ENCODE data around the gene ADAM19. TPM values are rescaled to one million over a fixed set of nuclear protein-coding genes. Genes with fewer than 3 reads are reported as not detected.

The ADAM19 gene
- total RNA-seq, 1 experiment from 2014 or later: 3.5 TPM

DNA sequence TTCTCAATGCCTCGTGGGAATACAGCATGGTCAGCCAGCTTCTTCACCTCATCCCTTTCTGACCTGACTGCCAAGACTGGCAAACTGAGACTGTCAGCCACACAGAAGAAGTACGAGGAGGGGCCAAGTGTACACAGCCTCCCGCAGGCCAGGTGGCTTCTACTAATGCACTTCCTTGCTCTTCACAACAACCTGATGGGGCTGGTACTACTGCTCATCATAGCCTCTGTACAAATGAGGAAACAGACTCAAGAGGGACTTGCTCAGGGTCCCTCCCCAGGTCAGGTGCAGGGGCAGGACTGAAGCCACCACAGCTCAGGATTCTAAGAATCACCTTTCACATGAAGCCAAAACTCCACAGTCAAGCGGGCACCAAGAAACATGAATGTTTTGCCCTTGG lies 94.3 kb downstream of the ADAM19 start:
- DNase-seq (ENCODE audit: low read depth, low spot score): no peak
- ChIA-PET CTCF (no interaction called here), POLR2A (no interaction called here)
- no peak overlapping the region for H3K27ac ChIP-seq (ENCODE audit: low read length)
- no peaks in the 10 kb centered on the region for H3K27me3 ChIP-seq (ENCODE audit: control insufficient read depth, insufficient read depth, low read length)
- in situ Hi-C loops (cut with HindIII; ENCODE audit: low pct_unique_long_range_greater_than_20kb, low sequenced_read_pairs): no loop called here
- no peak for ATAC-seq
- intact Hi-C loops (cut with micrococcal nuclease; ENCODE audit: unreplicated experiment): no loop called here
- H3K4me1 ChIP-seq (ENCODE audit: control insufficient read depth, insufficient read depth, low read length): no peaks in the 10 kb centered on the region
- no peak overlapping the region for H3K4me3 ChIP-seq (ENCODE audit: low read depth in 2 of 2, low read length in 2 of 2)
- no peaks in the 10 kb centered on the region for H3K36me3 ChIP-seq (ENCODE audit: control insufficient read depth, insufficient read depth, low read length)
- TF ChIP-seq, protein P1, sequence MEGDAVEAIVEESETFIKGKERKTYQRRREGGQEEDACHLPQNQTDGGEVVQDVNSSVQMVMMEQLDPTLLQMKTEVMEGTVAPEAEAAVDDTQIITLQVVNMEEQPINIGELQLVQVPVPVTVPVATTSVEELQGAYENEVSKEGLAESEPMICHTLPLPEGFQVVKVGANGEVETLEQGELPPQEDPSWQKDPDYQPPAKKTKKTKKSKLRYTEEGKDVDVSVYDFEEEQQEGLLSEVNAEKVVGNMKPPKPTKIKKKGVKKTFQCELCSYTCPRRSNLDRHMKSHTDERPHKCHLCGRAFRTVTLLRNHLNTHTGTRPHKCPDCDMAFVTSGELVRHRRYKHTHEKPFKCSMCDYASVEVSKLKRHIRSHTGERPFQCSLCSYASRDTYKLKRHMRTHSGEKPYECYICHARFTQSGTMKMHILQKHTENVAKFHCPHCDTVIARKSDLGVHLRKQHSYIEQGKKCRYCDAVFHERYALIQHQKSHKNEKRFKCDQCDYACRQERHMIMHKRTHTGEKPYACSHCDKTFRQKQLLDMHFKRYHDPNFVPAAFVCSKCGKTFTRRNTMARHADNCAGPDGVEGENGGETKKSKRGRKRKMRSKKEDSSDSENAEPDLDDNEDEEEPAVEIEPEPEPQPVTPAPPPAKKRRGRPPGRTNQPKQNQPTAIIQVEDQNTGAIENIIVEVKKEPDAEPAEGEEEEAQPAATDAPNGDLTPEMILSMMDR (IDR thresholded peaks at IDR 0.05): no peak
- no peak for TF ChIP-seq SIN3A (IDR thresholded peaks at IDR 0.05; ENCODE audit: borderline replicate concordance, insufficient read depth, low read depth, low read length)
- TF ChIP-seq TCF7L2 (IDR thresholded peaks at IDR 0.05; ENCODE audit: low read depth, low read length): no peak
- TF ChIP-seq, protein P2, sequence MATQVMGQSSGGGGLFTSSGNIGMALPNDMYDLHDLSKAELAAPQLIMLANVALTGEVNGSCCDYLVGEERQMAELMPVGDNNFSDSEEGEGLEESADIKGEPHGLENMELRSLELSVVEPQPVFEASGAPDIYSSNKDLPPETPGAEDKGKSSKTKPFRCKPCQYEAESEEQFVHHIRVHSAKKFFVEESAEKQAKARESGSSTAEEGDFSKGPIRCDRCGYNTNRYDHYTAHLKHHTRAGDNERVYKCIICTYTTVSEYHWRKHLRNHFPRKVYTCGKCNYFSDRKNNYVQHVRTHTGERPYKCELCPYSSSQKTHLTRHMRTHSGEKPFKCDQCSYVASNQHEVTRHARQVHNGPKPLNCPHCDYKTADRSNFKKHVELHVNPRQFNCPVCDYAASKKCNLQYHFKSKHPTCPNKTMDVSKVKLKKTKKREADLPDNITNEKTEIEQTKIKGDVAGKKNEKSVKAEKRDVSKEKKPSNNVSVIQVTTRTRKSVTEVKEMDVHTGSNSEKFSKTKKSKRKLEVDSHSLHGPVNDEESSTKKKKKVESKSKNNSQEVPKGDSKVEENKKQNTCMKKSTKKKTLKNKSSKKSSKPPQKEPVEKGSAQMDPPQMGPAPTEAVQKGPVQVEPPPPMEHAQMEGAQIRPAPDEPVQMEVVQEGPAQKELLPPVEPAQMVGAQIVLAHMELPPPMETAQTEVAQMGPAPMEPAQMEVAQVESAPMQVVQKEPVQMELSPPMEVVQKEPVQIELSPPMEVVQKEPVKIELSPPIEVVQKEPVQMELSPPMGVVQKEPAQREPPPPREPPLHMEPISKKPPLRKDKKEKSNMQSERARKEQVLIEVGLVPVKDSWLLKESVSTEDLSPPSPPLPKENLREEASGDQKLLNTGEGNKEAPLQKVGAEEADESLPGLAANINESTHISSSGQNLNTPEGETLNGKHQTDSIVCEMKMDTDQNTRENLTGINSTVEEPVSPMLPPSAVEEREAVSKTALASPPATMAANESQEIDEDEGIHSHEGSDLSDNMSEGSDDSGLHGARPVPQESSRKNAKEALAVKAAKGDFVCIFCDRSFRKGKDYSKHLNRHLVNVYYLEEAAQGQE (IDR thresholded peaks at IDR 0.05; ENCODE audit: insufficient read depth in 1 of 2, low read depth in 2 of 2, low read length in 1 of 2): no peak
- TF ChIP-seq POLR2AphosphoS5 (IDR thresholded peaks at IDR 0.05; ENCODE audit: low read depth, low read length): no peak
- no TSS peak for BruUV-seq (replicated peaks)
- H3K9me3 ChIP-seq (ENCODE audit: control insufficient read depth, insufficient read depth, low read depth, low read length): no peaks in the 10 kb centered on the region

DNA sequence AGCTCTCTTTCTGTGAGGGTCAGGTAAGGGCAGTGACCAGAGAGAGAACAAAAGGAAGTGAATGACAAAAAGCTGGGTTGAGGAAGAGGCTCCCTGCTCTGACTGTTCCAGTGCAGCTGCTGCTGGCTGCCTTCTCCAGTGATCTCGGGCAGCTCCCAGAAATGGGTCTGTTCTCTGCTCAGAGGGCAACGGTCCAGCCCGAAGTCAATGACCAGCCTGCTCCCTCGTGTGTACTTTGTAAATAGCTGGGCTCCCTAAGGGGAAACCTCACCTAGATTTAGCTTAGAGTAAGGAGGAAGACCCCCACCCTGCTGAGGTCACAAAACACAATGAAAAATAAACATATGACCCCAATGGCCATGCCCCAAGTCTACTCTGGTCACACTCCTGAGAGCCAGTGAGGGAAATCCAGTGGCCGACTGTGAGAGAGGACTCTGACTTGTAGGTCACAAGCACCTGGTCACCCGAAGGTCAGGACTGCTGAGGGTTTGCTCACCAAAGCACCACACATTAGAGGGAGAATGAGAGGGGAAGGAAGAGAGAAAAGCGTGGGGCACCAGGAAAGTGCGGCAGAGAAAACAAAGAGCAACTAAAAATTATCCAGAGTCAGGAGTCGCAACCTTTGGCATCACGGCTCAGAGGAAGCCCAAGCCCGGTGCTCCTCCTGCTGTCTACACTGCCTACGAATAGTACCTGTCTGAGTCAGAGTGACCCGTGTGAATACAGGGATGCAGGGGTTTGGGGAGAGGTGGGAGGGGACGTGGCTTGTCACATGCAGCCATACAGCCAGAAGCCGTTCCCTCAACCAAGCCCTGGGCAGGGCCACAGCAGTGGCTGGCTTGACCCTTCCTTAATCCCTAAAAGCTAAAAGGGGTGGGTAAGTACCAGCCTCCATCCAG lies 95.7 kb downstream of the ADAM19 start:
- DNase-seq (ENCODE audit: low read depth, low spot score) (no peak), ATAC-seq (no peak)
- TF ChIP-seq, protein P1 (IDR thresholded peaks at IDR 0.05): no peak
- Histone ChIP-seq H3K4me3 (ENCODE audit: low read depth in 2 of 2, low read length in 2 of 2) (no peak overlapping the region), H3K27me3 (ENCODE audit: control insufficient read depth, insufficient read depth, low read length) (no peaks in the 10 kb centered on the region), H3K27ac (ENCODE audit: low read length) (no peak overlapping the region), H3K36me3 (ENCODE audit: control insufficient read depth, insufficient read depth, low read length) (no peaks in the 10 kb centered on the region), H3K4me1 (ENCODE audit: control insufficient read depth, insufficient read depth, low read length) (no peaks in the 10 kb centered on the region), H3K9me3 (ENCODE audit: control insufficient read depth, insufficient read depth, low read depth, low read length) (no peaks in the 10 kb centered on the region)
- intact Hi-C loops (cut with micrococcal nuclease; ENCODE audit: unreplicated experiment) (loop anchor here (5.0 kb wide), 1 partner anchor 138 kb away; no protein-coding TSS in a partner anchor), in situ Hi-C loops (cut with HindIII; ENCODE audit: low pct_unique_long_range_greater_than_20kb, low sequenced_read_pairs) (no loop called here)
- CTCF ChIA-PET: interaction anchor here (0.8 kb wide), 1 partner anchor 8 kb away, joined by 4 read pairs; no protein-coding TSS in a partner anchor
- POLR2A ChIA-PET: no interaction called here
- BruUV-seq (replicated peaks): no TSS peak

Data from Panc1 (cell line).